CD4-positive, alpha-beta T cell treated with Interleukin-4 for 1 hour (primary cell): ENCODE results near the gene DMBX1.

Experiments
- DNase-seq, 2 donors: peaks; one replicate each; pipeline ENCODE4 v3.0.0-alpha.2; 2020 to 2022

Gene DMBX1

GRCh38 chr1:46526691-46527291 is 37.2 kb downstream of the DMBX1 start:
- no peak for DNase-seq

- DNase-seq: peak; percentile 69 to 71
Observed at GRCh38 chr1:46527474-46528296, 38.0 kb downstream of the DMBX1 start.

GRCh38 chr1:46528297-46528955 is 38.8 kb downstream of the DMBX1 start:
- DNase-seq: no peak

- DNase-seq: no peak
Observed at GRCh38 chr1:46529031-46529630, 39.5 kb downstream of the DMBX1 start.

GRCh38 chr1:46530311-46530710 is 40.7 kb downstream of the DMBX1 start:
- DNase-seq: no peak

GRCh38 chr1:46530791-46531409 is 41.3 kb downstream of the DMBX1 start:
- DNase-seq: no peak

GRCh38 chr1:46532095-46532494 is 42.5 kb downstream of the DMBX1 start:
- no peak for DNase-seq

- DNase-seq: peak; percentile 46 to 65
Observed at GRCh38 chr1:46532498-46533178, 43.0 kb downstream of the DMBX1 start.

- DNase-seq: peak; percentile 40 to 54
Observed at GRCh38 chr1:46533179-46533864, 43.7 kb downstream of the DMBX1 start.

GRCh38 chr1:46535063-46535462 is 45.4 kb downstream of the DMBX1 start:
- peak in 1 of 2 donors; percentile 14 for DNase-seq

GRCh38 chr1:46536527-46536926 is 46.9 kb downstream of the DMBX1 start:
- DNase-seq: no peak

- DNase-seq: no peak
Observed at GRCh38 chr1:46537651-46538050, 48.0 kb downstream of the DMBX1 start.

GRCh38 chr1:46538147-46538546 is 48.5 kb downstream of the DMBX1 start:
- DNase-seq: no peak
